HepG2 (cell line): ENCODE data around the gene ANKRD12. TPM values are rescaled to one million over a fixed set of nuclear protein-coding genes. Genes with fewer than 3 reads are reported as not detected.
A peak's percentile ranks its signal among the peaks of the same experiment; 100 is the strongest.

Source experiments
- AKAP8 ChIP-seq: sonication (generic); formaldehyde crosslinking; IDR thresholded peaks from 2 replicates; pipeline ENCODE4 v1.5.1; 2020; ENCODE audit warnings: mild to moderate bottlenecking, missing genetic modification reagents
- CBFB ChIP-seq: sonication (generic); formaldehyde crosslinking; IDR thresholded peaks from 2 replicates; pipeline ENCODE4 v1.4.0; 2020; ENCODE audit warnings: missing genetic modification reagents
- DMAP1 ChIP-seq: IDR thresholded peaks from 2 replicates; pipeline ENCODE4 v1.6.1; 2016
- FOXC1 ChIP-seq: sonication (generic); formaldehyde crosslinking; IDR thresholded peaks from 2 replicates; pipeline ENCODE4 v1.8.0; 2022; ENCODE audit warnings: mild to moderate bottlenecking, missing genetic modification reagents, borderline replicate concordance
- HNRNPL ChIP-seq: fragments of 200-400 bp; formaldehyde crosslinking; IDR thresholded peaks from 2 replicates; pipeline ENCODE4 v1.6.1; 2017; ENCODE audit warnings: mild to moderate bottlenecking, low read depth, low read length
- KLF6 ChIP-seq: IDR thresholded peaks from 2 replicates; pipeline ENCODE4 v1.8.0; 2016; ENCODE audit warnings: missing biosample characterization, missing genetic modification reagents
- MYC ChIP-seq: sonication (generic); formaldehyde crosslinking; IDR thresholded peaks from 2 replicates; pipeline ENCODE4 v1.9.0; 2021; ENCODE audit warnings: missing genetic modification reagents, borderline replicate concordance
- PHF21A ChIP-seq: sonication (generic); formaldehyde crosslinking; IDR thresholded peaks from 2 replicates; pipeline ENCODE4 v1.5.0; 2020; ENCODE audit warnings: mild to moderate bottlenecking, missing genetic modification reagents
- PRPF4 ChIP-seq: fragments of 200-400 bp; formaldehyde crosslinking; IDR thresholded peaks from 2 replicates; pipeline ENCODE4 v1.6.1; 2016; ENCODE audit warnings: low read length, low read depth; ENCODE audit not compliant: poor library complexity, severe bottlenecking
- RCOR2 ChIP-seq: IDR thresholded peaks from 2 replicates; pipeline ENCODE4 v1.6.1; 2016; ENCODE audit warnings: missing biosample characterization, missing genetic modification reagents
- SMAD1 ChIP-seq: sonication (generic); formaldehyde crosslinking; IDR thresholded peaks from 2 replicates; pipeline ENCODE4 v1.4.0; 2020; ENCODE audit warnings: missing genetic modification reagents, low read depth, mild to moderate bottlenecking, borderline replicate concordance
- STAT5B ChIP-seq: sonication (generic); formaldehyde crosslinking; IDR thresholded peaks from 2 replicates; pipeline ENCODE4 v1.4.0; 2020; ENCODE audit warnings: missing genetic modification reagents
- ZNF207 ChIP-seq: fragments of 450-650 bp; IDR thresholded peaks from 2 replicates; pipeline ENCODE4 v1.6.1; 2016; ENCODE audit warnings: antibody characterized with exemption, borderline replicate concordance
- ZNF367 ChIP-seq: sonication (generic); formaldehyde crosslinking; IDR thresholded peaks from 2 replicates; pipeline ENCODE4 v1.4.0; 2020; ENCODE audit warnings: missing genetic modification reagents, borderline replicate concordance
- ZNF562 ChIP-seq: sonication (generic); formaldehyde crosslinking; IDR thresholded peaks from 2 replicates; pipeline ENCODE4 v1.8.0; 2022; ENCODE audit warnings: missing genetic modification reagents, borderline replicate concordance
- ZNF841 ChIP-seq: sonication (generic); formaldehyde crosslinking; IDR thresholded peaks from 2 replicates; pipeline ENCODE4 v1.8.1; 2023; ENCODE audit warnings: missing genetic modification reagents, borderline replicate concordance
- polyA plus RNA-seq, 8 experiments: library from polyadenylated mRNA; depleted of rRNA in 3 of 8; stranded (reverse) in 7 of 8; unstranded in 1 of 8; fragments of >200 nt; fragmentation: Illumina TruSeq in 4 of 8; extraction: Trizol in 4 of 8; gene quantifications; 2 replicates each; pipeline versions ENCODE4 v1.2.1 to v1.2.3, GENCODE V29; 2011 to 2016; ENCODE audit warnings: low read depth in 4 of 8, missing spikeins in 1 of 8, mixed read lengths in 1 of 8; ENCODE audit not compliant: insufficient read depth in 1 of 8
- total RNA-seq, 5 experiments: library from RNA; depleted of rRNA; stranded (reverse); fragments of >200 nt; fragmentation: Illumina TruSeq; extraction: Trizol; gene quantifications; 2 replicates each; pipeline ENCODE4 v1.2.3, GENCODE V29; 2016; ENCODE audit warnings: low read depth in 1 of 5
- TF ChIP-seq, protein P1 (sequence below): sonication (generic); formaldehyde crosslinking; IDR thresholded peaks from 2 replicates; pipeline ENCODE4 v1.9.0; 2021; ENCODE audit warnings: missing genetic modification reagents, mild to moderate bottlenecking, borderline replicate concordance
- TF ChIP-seq, protein P2 (sequence below): sonication (generic); formaldehyde crosslinking; IDR thresholded peaks from 2 replicates; pipeline ENCODE4 v1.8.0; 2022; ENCODE audit warnings: mild to moderate bottlenecking, missing genetic modification reagents, moderate library complexity
- TF ChIP-seq, protein P3 (sequence below): sonication (generic); formaldehyde crosslinking; IDR thresholded peaks from 2 replicates; pipeline ENCODE4 v1.4.0; 2020; ENCODE audit warnings: missing genetic modification reagents
- TF ChIP-seq, protein P4 (sequence below): sonication (generic); formaldehyde crosslinking; IDR thresholded peaks from 2 replicates; pipeline ENCODE4 v1.4.0; 2020; ENCODE audit warnings: mild to moderate bottlenecking, missing genetic modification reagents
- TF ChIP-seq, protein P5 (sequence below): sonication (generic); formaldehyde crosslinking; IDR thresholded peaks from 2 replicates; pipeline ENCODE4 v1.8.1; 2023; ENCODE audit warnings: mild to moderate bottlenecking, missing genetic modification reagents
- TF ChIP-seq, protein P6 (sequence below): sonication (generic); formaldehyde crosslinking; IDR thresholded peaks from 2 replicates; pipeline ENCODE4 v1.4.0; 2020; ENCODE audit warnings: missing genetic modification reagents

ANKRD12 gene
- total and polyA plus RNA-seq, 2 of the 13 experiments (the other 11 are each of a cell fraction or from before 2014, with no cell fraction given), result 6.0 to 23.2 TPM

DNA sequence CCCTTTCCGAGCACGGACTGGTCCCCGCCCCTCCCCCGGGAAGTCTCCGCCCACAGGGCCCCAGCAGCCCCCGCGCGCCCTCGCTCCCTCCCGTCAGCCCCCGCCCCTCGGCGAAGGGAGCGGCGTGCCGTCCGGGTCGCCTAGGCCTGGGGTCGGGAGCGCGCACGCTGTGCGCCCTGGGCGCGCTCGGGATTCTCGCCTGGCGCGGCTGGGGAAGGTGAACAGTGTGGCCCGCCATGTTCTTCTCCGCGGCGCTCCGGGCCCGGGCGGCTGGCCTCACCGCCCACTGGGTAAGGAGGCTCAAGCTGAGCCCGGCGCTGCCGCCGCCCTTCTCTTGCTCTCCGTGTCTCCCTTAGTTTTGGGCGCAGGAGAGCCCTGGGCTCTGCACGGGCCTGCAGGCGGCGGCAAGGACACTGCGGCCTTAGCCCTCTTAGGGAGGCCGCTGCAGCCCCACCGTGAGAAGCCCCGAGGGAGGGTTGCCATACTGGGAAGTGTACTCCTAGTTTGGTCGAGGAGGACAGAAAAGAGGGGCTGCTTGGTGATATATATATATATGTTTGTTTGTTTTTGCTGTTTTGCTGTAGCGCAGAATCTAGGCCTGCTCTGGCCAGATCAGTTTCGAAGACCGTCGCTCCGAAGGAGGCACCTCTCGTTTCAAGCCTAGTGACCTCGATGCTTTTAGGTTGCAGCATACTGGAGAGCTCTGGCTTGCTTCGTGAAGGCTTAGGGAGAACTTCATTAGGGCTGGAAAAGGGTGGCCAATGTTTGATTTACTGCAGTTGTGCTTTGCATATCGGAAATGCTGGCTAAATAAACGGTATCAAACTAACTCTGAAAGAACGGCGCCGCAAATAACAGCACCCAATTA lies 33.8 kb upstream of the ANKRD12 start, which contains the start of gene NDUFV2 (continued):
- TF ChIP-seq, protein P1, sequence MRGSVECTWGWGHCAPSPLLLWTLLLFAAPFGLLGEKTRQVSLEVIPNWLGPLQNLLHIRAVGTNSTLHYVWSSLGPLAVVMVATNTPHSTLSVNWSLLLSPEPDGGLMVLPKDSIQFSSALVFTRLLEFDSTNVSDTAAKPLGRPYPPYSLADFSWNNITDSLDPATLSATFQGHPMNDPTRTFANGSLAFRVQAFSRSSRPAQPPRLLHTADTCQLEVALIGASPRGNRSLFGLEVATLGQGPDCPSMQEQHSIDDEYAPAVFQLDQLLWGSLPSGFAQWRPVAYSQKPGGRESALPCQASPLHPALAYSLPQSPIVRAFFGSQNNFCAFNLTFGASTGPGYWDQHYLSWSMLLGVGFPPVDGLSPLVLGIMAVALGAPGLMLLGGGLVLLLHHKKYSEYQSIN, result no peak
- TF ChIP-seq ZNF367 (CRISPR knock-in tag), result no peak; the same call in 1 of the 2 replicates
- no peak for TF ChIP-seq STAT5B (CRISPR knock-in tag)
- TF ChIP-seq MYC (CRISPR knock-in tag), result peak; percentile 90
- TF ChIP-seq DMAP1 (CRISPR knock-in tag), result peak; percentile 84
- TF ChIP-seq RCOR2 (CRISPR knock-in tag), result no peak
- TF ChIP-seq, protein P2, sequence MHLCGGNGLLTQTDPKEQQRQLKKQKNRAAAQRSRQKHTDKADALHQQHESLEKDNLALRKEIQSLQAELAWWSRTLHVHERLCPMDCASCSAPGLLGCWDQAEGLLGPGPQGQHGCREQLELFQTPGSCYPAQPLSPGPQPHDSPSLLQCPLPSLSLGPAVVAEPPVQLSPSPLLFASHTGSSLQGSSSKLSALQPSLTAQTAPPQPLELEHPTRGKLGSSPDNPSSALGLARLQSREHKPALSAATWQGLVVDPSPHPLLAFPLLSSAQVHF (CRISPR knock-in tag), result no peak
- no peak for TF ChIP-seq ZNF841
- no peak for TF ChIP-seq PRPF4
- TF ChIP-seq ZNF207, result no peak
- TF ChIP-seq, protein P3, sequence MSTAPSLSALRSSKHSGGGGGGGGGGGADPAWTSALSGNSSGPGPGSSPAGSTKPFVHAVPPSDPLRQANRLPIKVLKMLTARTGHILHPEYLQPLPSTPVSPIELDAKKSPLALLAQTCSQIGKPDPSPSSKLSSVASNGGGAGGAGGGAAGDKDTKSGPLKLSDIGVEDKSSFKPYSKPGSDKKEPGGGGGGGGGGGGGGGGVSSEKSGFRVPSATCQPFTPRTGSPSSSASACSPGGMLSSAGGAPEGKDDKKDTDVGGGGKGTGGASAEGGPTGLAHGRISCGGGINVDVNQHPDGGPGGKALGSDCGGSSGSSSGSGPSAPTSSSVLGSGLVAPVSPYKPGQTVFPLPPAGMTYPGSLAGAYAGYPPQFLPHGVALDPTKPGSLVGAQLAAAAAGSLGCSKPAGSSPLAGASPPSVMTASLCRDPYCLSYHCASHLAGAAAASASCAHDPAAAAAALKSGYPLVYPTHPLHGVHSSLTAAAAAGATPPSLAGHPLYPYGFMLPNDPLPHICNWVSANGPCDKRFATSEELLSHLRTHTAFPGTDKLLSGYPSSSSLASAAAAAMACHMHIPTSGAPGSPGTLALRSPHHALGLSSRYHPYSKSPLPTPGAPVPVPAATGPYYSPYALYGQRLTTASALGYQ (CRISPR knock-in tag), result 0 out of 2 replicates have a peak, but pooled peaks have one; percentile 15
- TF ChIP-seq FOXC1 (CRISPR knock-in tag), result peak; percentile 74; the same call in 1 of the 2 replicates
- TF ChIP-seq HNRNPL, result no peak
- TF ChIP-seq AKAP8 (CRISPR knock-in tag), result no peak
- TF ChIP-seq, protein P4, sequence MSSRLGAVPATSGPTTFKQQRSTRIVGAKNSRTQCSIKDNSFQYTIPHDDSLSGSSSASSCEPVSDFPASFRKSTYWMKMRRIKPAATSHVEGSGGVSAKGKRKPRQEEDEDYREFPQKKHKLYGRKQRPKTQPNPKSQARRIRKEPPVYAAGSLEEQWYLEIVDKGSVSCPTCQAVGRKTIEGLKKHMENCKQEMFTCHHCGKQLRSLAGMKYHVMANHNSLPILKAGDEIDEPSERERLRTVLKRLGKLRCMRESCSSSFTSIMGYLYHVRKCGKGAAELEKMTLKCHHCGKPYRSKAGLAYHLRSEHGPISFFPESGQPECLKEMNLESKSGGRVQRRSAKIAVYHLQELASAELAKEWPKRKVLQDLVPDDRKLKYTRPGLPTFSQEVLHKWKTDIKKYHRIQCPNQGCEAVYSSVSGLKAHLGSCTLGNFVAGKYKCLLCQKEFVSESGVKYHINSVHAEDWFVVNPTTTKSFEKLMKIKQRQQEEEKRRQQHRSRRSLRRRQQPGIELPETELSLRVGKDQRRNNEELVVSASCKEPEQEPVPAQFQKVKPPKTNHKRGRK (CRISPR knock-in tag), result no peak
- no peak for TF ChIP-seq SMAD1 (CRISPR knock-in tag)
- TF ChIP-seq, protein P5, sequence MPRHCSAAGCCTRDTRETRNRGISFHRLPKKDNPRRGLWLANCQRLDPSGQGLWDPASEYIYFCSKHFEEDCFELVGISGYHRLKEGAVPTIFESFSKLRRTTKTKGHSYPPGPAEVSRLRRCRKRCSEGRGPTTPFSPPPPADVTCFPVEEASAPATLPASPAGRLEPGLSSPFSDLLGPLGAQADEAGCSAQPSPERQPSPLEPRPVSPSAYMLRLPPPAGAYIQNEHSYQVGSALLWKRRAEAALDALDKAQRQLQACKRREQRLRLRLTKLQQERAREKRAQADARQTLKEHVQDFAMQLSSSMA (CRISPR knock-in tag), result no peak
- TF ChIP-seq KLF6 (CRISPR knock-in tag), result peak; percentile 55; the same call in 1 of the 2 replicates
- TF ChIP-seq CBFB (CRISPR knock-in tag), result no peak; the same call in 1 of the 2 replicates
- peak; percentile 74 for TF ChIP-seq PHF21A (CRISPR knock-in tag)
- no peak for TF ChIP-seq ZNF562 (CRISPR knock-in tag)
- TF ChIP-seq, protein P6, sequence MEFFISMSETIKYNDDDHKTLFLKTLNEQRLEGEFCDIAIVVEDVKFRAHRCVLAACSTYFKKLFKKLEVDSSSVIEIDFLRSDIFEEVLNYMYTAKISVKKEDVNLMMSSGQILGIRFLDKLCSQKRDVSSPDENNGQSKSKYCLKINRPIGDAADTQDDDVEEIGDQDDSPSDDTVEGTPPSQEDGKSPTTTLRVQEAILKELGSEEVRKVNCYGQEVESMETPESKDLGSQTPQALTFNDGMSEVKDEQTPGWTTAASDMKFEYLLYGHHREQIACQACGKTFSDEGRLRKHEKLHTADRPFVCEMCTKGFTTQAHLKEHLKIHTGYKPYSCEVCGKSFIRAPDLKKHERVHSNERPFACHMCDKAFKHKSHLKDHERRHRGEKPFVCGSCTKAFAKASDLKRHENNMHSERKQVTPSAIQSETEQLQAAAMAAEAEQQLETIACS (CRISPR knock-in tag), result peak; percentile 99
